K562 (cell line): ENCODE measurements around the gene EBF4. TPM values are rescaled to one million over a fixed set of nuclear protein-coding genes. Genes with fewer than 3 reads are reported as not detected.

ENCODE experiments used
- CREM ChIP-seq: IDR thresholded peaks from 2 replicates; pipeline ENCODE4 v1.6.1; 2014; ENCODE audit warnings: antibody characterized with exemption, low read depth
- E2F5 ChIP-seq: sonication (generic); formaldehyde crosslinking; IDR thresholded peaks from 2 replicates; pipeline ENCODE4 v1.8.0; 2022; ENCODE audit warnings: mild to moderate bottlenecking, missing genetic modification reagents
- ELF4 ChIP-seq: fragments of 450-650 bp; formaldehyde crosslinking; IDR thresholded peaks from 2 replicates; pipeline ENCODE4 v1.4.0; 2022; ENCODE audit warnings: missing genetic modification characterization
- ELK3 ChIP-seq: fragments of 450-650 bp; formaldehyde crosslinking; IDR thresholded peaks from 2 replicates; pipeline ENCODE4 v1.4.0; 2020; ENCODE audit warnings: mild to moderate bottlenecking
- FOXA1 ChIP-seq: fragments of 450-650 bp; IDR thresholded peaks from 2 replicates; pipeline ENCODE4 v1.6.1; 2016; ENCODE audit warnings: mild to moderate bottlenecking, borderline replicate concordance
- HMGN3 ChIP-seq: IDR thresholded peaks from 2 replicates; pipeline ENCODE4 v1.6.1; 2011; ENCODE audit warnings: borderline replicate concordance, low read depth, mild to moderate bottlenecking, mixed read lengths, low read length; ENCODE audit not compliant: insufficient read length; ENCODE audit errors: extremely low read depth
- HNRNPK ChIP-seq: fragments of 200-400 bp; formaldehyde crosslinking; IDR thresholded peaks from one replicate; pipeline ENCODE4 v1.6.1; 2018; ENCODE audit warnings: mild to moderate bottlenecking, low read depth, low read length; ENCODE audit not compliant: poor library complexity, severe bottlenecking
- IRF9 ChIP-seq: fragments of 450-650 bp; IDR thresholded peaks from 2 replicates; pipeline ENCODE4 v1.6.1; 2016; ENCODE audit warnings: missing biosample characterization, missing genetic modification characterization
- MTA3 ChIP-seq: fragments of 450-650 bp; formaldehyde crosslinking; IDR thresholded peaks from 2 replicates; pipeline ENCODE4 v1.6.1; 2017; ENCODE audit warnings: mild to moderate bottlenecking, borderline replicate concordance
- MTF1 ChIP-seq: fragments of 250-450 bp; sonication (Bioruptor Pico); IDR thresholded peaks from 2 replicates; pipeline ENCODE4 v1.9.0; 2021; ENCODE audit warnings: moderate library complexity, mild to moderate bottlenecking, inconsistent platforms, borderline replicate concordance
- NFE2L1 ChIP-seq: fragments of 450-650 bp; IDR thresholded peaks from 2 replicates; pipeline ENCODE4 v1.6.1; 2016; ENCODE audit warnings: missing genetic modification characterization, low read depth, mild to moderate bottlenecking, missing compliant biosample characterization, moderate library complexity, borderline replicate concordance
- NKRF ChIP-seq: fragments of 450-650 bp; IDR thresholded peaks from 2 replicates; pipeline ENCODE4 v1.6.1; 2016; ENCODE audit warnings: borderline replicate concordance
- PHB ChIP-seq: fragments of 250-450 bp; sonication (Bioruptor Pico); IDR thresholded peaks from 2 replicates; pipeline ENCODE4 v1.5.0; 2021
- POLR2H ChIP-seq: IDR thresholded peaks from 2 replicates; pipeline ENCODE4 v1.6.1; 2016; ENCODE audit warnings: missing genetic modification characterization, low read depth, mild to moderate bottlenecking, control low read depth, missing compliant biosample characterization, moderate library complexity
- POLR3A ChIP-seq: IDR thresholded peaks from 2 replicates; pipeline ENCODE4 v1.6.1; 2011; ENCODE audit warnings: borderline replicate concordance, mild to moderate bottlenecking, moderate library complexity; ENCODE audit not compliant: insufficient read length, insufficient read depth; ENCODE audit errors: extremely low read depth
- PRPF4 ChIP-seq: fragments of 200-400 bp; formaldehyde crosslinking; IDR thresholded peaks from one replicate; pipeline ENCODE4 v1.6.1; 2017; ENCODE audit warnings: low read length, low read depth, mild to moderate bottlenecking; ENCODE audit not compliant: insufficient read depth, poor library complexity, severe bottlenecking
- SMARCA4 ChIP-seq: fragments of 450-650 bp; IDR thresholded peaks from 2 replicates; pipeline ENCODE4 v1.6.1; 2016
- TOE1 ChIP-seq, 2 experiments: fragments of 450-650 bp in 1 of 2; sonication (generic) in 1 of 2; formaldehyde crosslinking in 1 of 2; IDR thresholded peaks; 2 replicates each; pipeline versions ENCODE4 v1.7.1 to v1.8.0; 2016 to 2022; ENCODE audit warnings: borderline replicate concordance in 2 of 2, mild to moderate bottlenecking in 2 of 2, antibody characterized with exemption in 1 of 2, inconsistent platforms in 1 of 2, low read depth in 1 of 2, missing genetic modification reagents in 1 of 2, moderate library complexity in 1 of 2
- ZNF165 ChIP-seq: fragments of 250-450 bp; sonication (Bioruptor Pico); IDR thresholded peaks from 2 replicates; pipeline ENCODE4 v1.4.0; 2020; ENCODE audit warnings: borderline replicate concordance
- polyA plus RNA-seq, 8 experiments: library from polyadenylated mRNA; depleted of rRNA in 4 of 8; stranded (reverse) in 5 of 8; unstranded in 3 of 8; fragments of >200 nt; fragmentation: Nextera tagmentation in 2 of 8; fragmentation: Illumina TruSeq in 1 of 8; extraction: Ambion mirVana in 2 of 8; extraction: Trizol in 1 of 8; gene quantifications; 2 replicates each; pipeline versions ENCODE4 v1.2.1 to v1.2.3, GENCODE V29; 2011 to 2014; ENCODE audit warnings: inconsistent platforms in 1 of 8, missing spikeins in 1 of 8
- total RNA-seq, 7 experiments: library from RNA; depleted of rRNA in 6 of 7; stranded (reverse); fragments of >200 nt in 6 of 7; fragmentation: Illumina TruSeq in 2 of 7; extraction: Trizol in 2 of 7; gene quantifications; 2 replicates each; pipeline versions ENCODE4 v1.2.1 to v1.2.3, GENCODE V29; 2011 to 2021; ENCODE audit warnings: low replicate concordance in 1 of 7

The EBF4 gene
- total and polyA plus RNA-seq, 9 of the 15 experiments (the other 6 are each of a cell fraction or from before 2014, with no cell fraction given) = 0.09 TPM; not detected in 8

GRCh38 chr20:2651772-2652723 is 40.5 kb upstream of the EBF4 start, which contains the start of gene NOP56 (continued):
- peak; percentile 41 for TF ChIP-seq CREM
- peak; percentile 46; the same call in 1 of the 2 replicates for TF ChIP-seq MTA3
- peak; percentile 87 for TF ChIP-seq NKRF
- no peak for TF ChIP-seq NFE2L1 (tag)
- peak; percentile 66 for TF ChIP-seq PRPF4
- TF ChIP-seq IRF9 (tag) = no peak
- TF ChIP-seq ELK3 (CRISPR knock-in tag) = no peak
- no peak for TF ChIP-seq PHB
- no peak for TF ChIP-seq TOE1 (IDR thresholded peaks at IDR 0.05; ENCODE audit: borderline replicate concordance)
- no peak for TF ChIP-seq TOE1 (CRISPR knock-in tag; IDR thresholded peaks at IDR 0.05; ENCODE audit: borderline replicate concordance, low read depth)
- TF ChIP-seq SMARCA4 = no peak
- TF ChIP-seq ELF4 (CRISPR knock-in tag) = no peak
- no peak for TF ChIP-seq MTF1
- peak; percentile 54 for TF ChIP-seq HMGN3
- TF ChIP-seq POLR2H (tag) = peak; percentile 85
- TF ChIP-seq FOXA1 = no peak
- no peak for TF ChIP-seq POLR3A
- peak; percentile 26; the same call in 1 of the 2 replicates for TF ChIP-seq E2F5 (CRISPR knock-in tag)
- no peak for TF ChIP-seq ZNF165 (CRISPR knock-in tag)
- TF ChIP-seq HNRNPK = peak; percentile 54
